HG02623 (cell line): Measurements from ENCODE around the gene ARHGEF40.
"Not testable (repeated sequence)": the region's sequence is repeated elsewhere in the genome, so short reads cannot be mapped to it uniquely, and the experiment has no call there.

Source experiments
- ATAC-seq: cut with Tn5 transposase; IDR thresholded peaks from one replicate; pipeline ENCODE4 v1.9.1; 2021; ENCODE audit warnings: moderate library complexity; ENCODE audit not compliant: unreplicated experiment

Gene ARHGEF40

GRCh38 chr14:21039585-21040369 lies 30.3 kb upstream of the ARHGEF40 start:
- ATAC-seq: no peak

- no peak for ATAC-seq
Observed at GRCh38 chr14:21040370-21040925, 29.7 kb upstream of the ARHGEF40 start.

- ATAC-seq: not testable (repeated sequence)
Observed at GRCh38 chr14:21040941-21041340, 29.2 kb upstream of the ARHGEF40 start.

- no peak for ATAC-seq
Observed at GRCh38 chr14:21041676-21042433, 28.2 kb upstream of the ARHGEF40 start, which contains the start of gene RNASE7. Gene RNASE7 (plus strand): TSS chr14:21042362. CDS start chr14:21042993, 631 bp downstream.

GRCh38 chr14:21042918-21043317 lies 27.2 kb upstream of the ARHGEF40 start:
- ATAC-seq: no peak

GRCh38 chr14:21043387-21043973 lies 26.6 kb upstream of the ARHGEF40 start:
- ATAC-seq: no peak

- ATAC-seq: no peak
Observed at GRCh38 chr14:21043974-21044618, 26.0 kb upstream of the ARHGEF40 start.

GRCh38 chr14:21047378-21047781 lies 22.7 kb upstream of the ARHGEF40 start:
- ATAC-seq: no peak

- no peak for ATAC-seq
Observed at GRCh38 chr14:21048638-21049037, 21.5 kb upstream of the ARHGEF40 start.

- no peak for ATAC-seq
Observed at GRCh38 chr14:21049271-21049673, 20.8 kb upstream of the ARHGEF40 start.

GRCh38 chr14:21050597-21050996 lies 19.5 kb upstream of the ARHGEF40 start:
- ATAC-seq: no peak

- no peak for ATAC-seq
Observed at GRCh38 chr14:21053184-21054122, 16.7 kb upstream of the ARHGEF40 start.

GRCh38 chr14:21054123-21054767 lies 15.9 kb upstream of the ARHGEF40 start:
- no peak for ATAC-seq

- ATAC-seq: no peak
Observed at GRCh38 chr14:21054768-21055145, 15.3 kb upstream of the ARHGEF40 start.

- ATAC-seq: no peak
Observed at GRCh38 chr14:21055432-21056117, 14.5 kb upstream of the ARHGEF40 start.

- ATAC-seq: no peak
Observed at GRCh38 chr14:21056520-21057163, 13.5 kb upstream of the ARHGEF40 start.

- ATAC-seq: no peak
Observed at GRCh38 chr14:21057803-21058675, 12.1 kb upstream of the ARHGEF40 start, which contains the start of gene RNASE8. Gene RNASE8 (plus strand): TSS chr14:21057822. CDS start chr14:21057893, 71 bp downstream.
